Gastroesophageal sphincter (tissue), 4 donors: ENCODE data around the gene HEMGN. TPM values are rescaled to one million over a fixed set of nuclear protein-coding genes. Genes with fewer than 3 reads are reported as not detected.

Source experiments
- ATAC-seq: fragments of 150-250 bp; one replicate; pipeline ENCODE4 v1.9.1; 2016; ENCODE audit warnings: mild to moderate bottlenecking, moderate library complexity
- H3K27ac ChIP-seq, 4 donors: fragments of 200-600 bp; sonication (generic) in 3 of 4; 1 replicate in 3 of 4; 2 replicates in 1 of 4; pipeline ENCODE4 v1.5.1; 2016 to 2019
- H3K27me3 ChIP-seq: fragments of 200-600 bp; sonication (generic); one replicate; pipeline ENCODE4 v1.5.1; 2019
- H3K36me3 ChIP-seq, 2 donors: fragments of 200-600 bp; sonication (generic); one replicate each; pipeline ENCODE4 v1.5.1; 2019; ENCODE audit warnings: control low read depth in 1 of 2
- H3K4me1 ChIP-seq, 3 donors: fragments of 200-600 bp; sonication (generic); 1 replicate in 2 of 3; 2 replicates in 1 of 3; pipeline ENCODE4 v1.5.1; 2016 to 2019; ENCODE audit warnings: control low read depth in 2 of 3
- H3K4me3 ChIP-seq, 2 donors: fragments of 200-600 bp; sonication (generic); one replicate each; pipeline ENCODE4 v1.5.1; 2019; ENCODE audit warnings: mild to moderate bottlenecking in 1 of 2, moderate library complexity in 1 of 2
- H3K9me3 ChIP-seq, 3 donors: fragments of 200-600 bp; sonication (generic); one replicate each; pipeline ENCODE4 v1.5.1; 2017 to 2019; ENCODE audit warnings: control low read depth in 2 of 3
- CTCF ChIP-seq, 4 experiments: fragments of 200-600 bp in 2 of 4; fragments of 450-650 bp in 2 of 4; sonication (generic) in 1 of 4; IDR thresholded peaks; one replicate each; pipeline ENCODE4 v1.5.1; 2017 to 2019; ENCODE audit warnings: antibody characterized with exemption in 4 of 4, mild to moderate bottlenecking in 2 of 4, moderate library complexity in 2 of 4
- EP300 ChIP-seq: sonication (generic); formaldehyde crosslinking; IDR thresholded peaks from one replicate; pipeline ENCODE4 v1.6.1; 2017; ENCODE audit warnings: antibody characterized with exemption, mild to moderate bottlenecking
- POLR2A ChIP-seq, 2 donors: fragments of 450-650 bp; IDR thresholded peaks; one replicate each; pipeline ENCODE4 v1.6.1; 2017; ENCODE audit warnings: antibody characterized with exemption in 2 of 2, mild to moderate bottlenecking in 2 of 2, moderate library complexity in 1 of 2
- POLR2AphosphoS5 ChIP-seq: sonication (generic); formaldehyde crosslinking; IDR thresholded peaks from one replicate; pipeline ENCODE4 v1.6.1; 2017; ENCODE audit warnings: antibody characterized with exemption
- WGBS, 2 donors: methylation state at CpG; one replicate each; pipeline ENCODE4 v1.1.5; 2018; ENCODE audit warnings: low coverage in 1 of 2; 5-methylcytosine and 5-hydroxymethylcytosine counted together
- total RNA-seq, 4 donors: library from RNA; depleted of rRNA; stranded (reverse); fragments of >200 nt; gene quantifications; one replicate each; pipeline ENCODE4 v1.1.0, GENCODE V29; 2016

The HEMGN gene
- total RNA-seq, 4 donors from 2014 or later, result not detected

- Histone ChIP-seq H3K4me1 (peaks cover 6 to 24% (median 9%) of the 10 kb centered on the region in 3 donors), H3K36me3 (no peaks in the 10 kb centered on the region), H3K9me3 (no peaks in the 10 kb centered on the region), H3K27me3 (peaks cover 27% of the 10 kb centered on the region), H3K27ac (no peak overlapping the region), H3K4me3 (no peak overlapping the region)
- 63 to 69% methylated on average over 5 of the region's 5 CpGs for WGBS, 2 donors
- ATAC-seq, result no peak
- TF ChIP-seq POLR2A (IDR thresholded peaks at IDR 0.05) (no peak), CTCF (IDR thresholded peaks at IDR 0.05) (no peak), POLR2AphosphoS5 (no peak), EP300 (no peak)
These were observed 12.3 kb downstream of the HEMGN start for GRCh38 chr9:97925497-97926334.

GRCh38 chr9:97924386-97924785 lies 13.6 kb downstream of the HEMGN start:
- H3K27me3 ChIP-seq, result peaks cover 16% of the 10 kb centered on the region
- H3K27ac ChIP-seq, result no peak overlapping the region
- H3K36me3 ChIP-seq, result no peaks in the 10 kb centered on the region
- WGBS, 2 donors, result 34 to 51% methylated on average over 4 of the region's 4 CpGs
- TF ChIP-seq EP300 (no peak), CTCF (IDR thresholded peaks at IDR 0.05) (no peak), POLR2AphosphoS5 (no peak), POLR2A (IDR thresholded peaks at IDR 0.05) (no peak)
- peaks cover 6 to 38% (median 13%) of the 10 kb centered on the region in 3 donors for H3K4me1 ChIP-seq
- H3K9me3 ChIP-seq, result no peaks in the 10 kb centered on the region
- H3K4me3 ChIP-seq, result no peak overlapping the region
- ATAC-seq, result no peak

- peak overlapping the region; percentile 91 to 99 (median 98) for H3K27ac ChIP-seq
- no peaks in the 10 kb centered on the region for H3K36me3 ChIP-seq
- H3K4me1 ChIP-seq, result peaks cover 6 to 41% (median 13%) of the 10 kb centered on the region in 3 donors
- H3K27me3 ChIP-seq, result peaks cover 16% of the 10 kb centered on the region
- no peak for TF ChIP-seq POLR2A (IDR thresholded peaks at IDR 0.05)
- peak; percentile 66 to 84 (median 80) for TF ChIP-seq CTCF (IDR thresholded peaks at IDR 0.05)
- ATAC-seq, result peak; percentile 23
- 0 to 1% methylated on average over 8 of the region's 8 CpGs for WGBS, 2 donors
- H3K9me3 ChIP-seq, result no peaks in the 10 kb centered on the region
- H3K4me3 ChIP-seq, result peak overlapping the region; percentile 17 to 26
These were observed 14.4 kb downstream of the HEMGN start for GRCh38 chr9:97923529-97924108.

GRCh38 chr9:97921959-97922724 lies 15.8 kb downstream of the HEMGN start, which contains the start of gene TRMO:
Gene TRMO, minus strand, starts transcription at chr9:97922500. Its CDS starts 7 bp downstream, at chr9:97922493.
- TF ChIP-seq CTCF (IDR thresholded peaks at IDR 0.05), result peak in 3 of 4 experiments; percentile 52 to 73 (median 70)
- peak; percentile 74 to 84 for TF ChIP-seq POLR2A (IDR thresholded peaks at IDR 0.05)
- no peak for TF ChIP-seq EP300
- TF ChIP-seq POLR2AphosphoS5, result peak; percentile 95
- peak within 1 kb of the TSS; percentile 62 to 64 for H3K4me3 ChIP-seq
- no peaks in the 10 kb centered on the region for H3K36me3 ChIP-seq
- 0% methylated on average over 5 of the region's 54 CpGs for WGBS, 2 donors
- H3K27ac ChIP-seq, result peak within 1 kb of the TSS; percentile 91 to 99 (median 98)
- peaks cover 10% of the 10 kb centered on the region for H3K27me3 ChIP-seq
- peak; percentile 97 for ATAC-seq
- peaks cover 6 to 41% (median 13%) of the 10 kb centered on the region in 3 donors for H3K4me1 ChIP-seq
- H3K9me3 ChIP-seq, result no peaks in the 10 kb centered on the region
